ENCODE data around the gene EEF1A1. TPM values are rescaled to one million over a fixed set of nuclear protein-coding genes. Genes with fewer than 3 reads are reported as not detected.
"Not testable (repeated sequence)": the region's sequence is repeated elsewhere in the genome, so short reads cannot be mapped to it uniquely, and the experiment has no call there.

The EEF1A1 gene
- total RNA-seq (2014; rRNA removed; shearing (Covaris generic)), result 13,436 and 14,561 TPM in 2 replicates
- polyA plus RNA-seq (2016; fragmentation: Nextera tagmentation; extraction: Ambion mirVana), result 3,887 and 3,918 TPM in 2 replicates

DNA sequence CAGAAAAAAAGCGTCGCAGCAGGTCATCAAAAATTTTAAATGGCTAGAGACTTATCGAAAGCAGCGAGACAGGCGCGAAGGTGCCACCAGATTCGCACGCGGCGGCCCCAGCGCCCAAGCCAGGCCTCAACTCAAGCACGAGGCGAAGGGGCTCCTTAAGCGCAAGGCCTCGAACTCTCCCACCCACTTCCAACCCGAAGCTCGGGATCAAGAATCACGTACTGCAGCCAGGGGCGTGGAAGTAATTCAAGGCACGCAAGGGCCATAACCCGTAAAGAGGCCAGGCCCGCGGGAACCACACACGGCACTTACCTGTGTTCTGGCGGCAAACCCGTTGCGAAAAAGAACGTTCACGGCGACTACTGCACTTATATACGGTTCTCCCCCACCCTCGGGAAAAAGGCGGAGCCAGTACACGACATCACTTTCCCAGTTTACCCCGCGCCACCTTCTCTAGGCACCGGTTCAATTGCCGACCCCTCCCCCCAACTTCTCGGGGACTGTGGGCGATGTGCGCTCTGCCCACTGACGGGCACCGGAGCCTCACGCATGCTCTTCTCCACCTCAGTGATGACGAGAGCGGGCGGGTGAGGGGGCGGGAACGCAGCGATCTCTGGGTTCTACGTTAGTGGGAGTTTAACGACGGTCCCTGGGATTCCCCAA, at the start of gene EEF1A1:
Gene EEF1A1, minus strand, starts transcription at position 345 of the 663 bp plus-strand sequence. CDS start 1,006 bp downstream, outside the sequence.
- WGBS, 2 experiments (ENCODE audit: low coverage in 1 of 2, low lambda C conversion rate in 2 of 2, missing lambda C conversion rate in 2 of 2), result 1% methylated on average over 35 to 53 of the region's 53 CpGs
- no peak for TF ChIP-seq EZH2 (IDR thresholded peaks at IDR 0.05; ENCODE audit: insufficient read depth, poor library complexity, severe bottlenecking)
- no peak for TF ChIP-seq EZH2phosphoT487 (IDR thresholded peaks at IDR 0.05; ENCODE audit: insufficient read depth, low read depth)
- in situ Hi-C loops (cut with MboI), result loop anchor here (25.0 kb wide), 1 partner anchor 91 kb away; no protein-coding TSS in a partner anchor

DNA sequence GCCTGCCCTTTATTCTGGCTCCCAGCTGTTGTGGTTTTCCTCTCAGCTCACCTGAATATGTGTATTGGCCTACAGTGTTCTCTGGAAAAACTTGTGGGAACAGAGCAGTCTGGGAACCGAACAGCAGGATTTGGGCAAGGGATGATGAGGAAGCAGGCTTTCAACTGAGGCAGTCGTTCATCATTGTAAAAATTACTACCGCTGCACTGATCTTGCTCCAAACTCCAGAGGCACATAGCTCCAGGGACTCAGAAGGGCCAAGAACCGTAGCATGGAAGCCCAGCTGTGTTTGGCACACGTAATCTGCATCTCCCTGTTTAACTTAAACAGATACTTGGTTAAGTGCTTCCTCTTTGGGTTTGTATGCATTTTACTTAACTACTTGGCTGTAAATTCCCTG, 48.3 kb upstream of the EEF1A1 start:
- in situ Hi-C loops (cut with MboI), result no loop called here
- Histone ChIP-seq H3K4me1 (ENCODE audit: insufficient read depth) (peaks cover 18% of the 10 kb centered on the region), H3K9ac (no peak overlapping the region), H3K79me2 (ENCODE audit: insufficient read depth) (no peaks in the 10 kb centered on the region), H3F3A (ENCODE audit: insufficient read depth) (peaks cover 17% of the 10 kb centered on the region), H3K9me3 (ENCODE audit: low read depth) (no peaks in the 10 kb centered on the region), H3K4me3 (no peak overlapping the region), H3K27ac (no peak overlapping the region), H4K20me1 (ENCODE audit: insufficient read depth) (no peaks in the 10 kb centered on the region), H3K4me2 (ENCODE audit: unreplicated experiment) (no peak overlapping the region), H3K27me3 (replicated peaks; ENCODE audit: insufficient read depth) (no peaks in the 10 kb centered on the region), H3K9me2 (ENCODE audit: insufficient read depth) (no peaks in the 10 kb centered on the region), H3K36me3 (ENCODE audit: low read depth) (no peaks in the 10 kb centered on the region), H2AFZ (no peak overlapping the region)
- no peak for TF ChIP-seq EZH2 (IDR thresholded peaks at IDR 0.05; ENCODE audit: insufficient read depth, poor library complexity, severe bottlenecking)
- TF ChIP-seq EZH2phosphoT487 (IDR thresholded peaks at IDR 0.05; ENCODE audit: insufficient read depth, low read depth), result no peak
- DNase-seq, result no peak
- 44 to 51% methylated on average over 5 of the region's 5 CpGs for WGBS, 2 experiments (ENCODE audit: low coverage in 1 of 2, low lambda C conversion rate in 2 of 2, missing lambda C conversion rate in 2 of 2)

More for the DNA sequence above, at the start of gene EEF1A1:
- Histone ChIP-seq H3K4me1 (ENCODE audit: insufficient read depth) (peaks cover 45% of the 10 kb centered on the region), H3K9me2 (ENCODE audit: insufficient read depth) (no peaks in the 10 kb centered on the region), H3K4me3 (peak within 1 kb of the TSS; percentile 97), H4K20me1 (ENCODE audit: insufficient read depth) (peaks cover 21% of the 10 kb centered on the region), H3K9me3 (ENCODE audit: low read depth) (no peaks in the 10 kb centered on the region), H2AFZ (peak within 1 kb of the TSS; percentile 75), H3K4me2 (ENCODE audit: unreplicated experiment) (peak within 1 kb of the TSS; percentile 99), H3F3A (ENCODE audit: insufficient read depth) (peaks cover 74% of the 10 kb centered on the region), H3K36me3 (ENCODE audit: low read depth) (peaks cover 44% of the 10 kb centered on the region), H3K9ac (peak within 1 kb of the TSS; percentile 100), H3K27me3 (replicated peaks; ENCODE audit: insufficient read depth) (no peaks in the 10 kb centered on the region), H3K79me2 (ENCODE audit: insufficient read depth) (peaks cover 62% of the 10 kb centered on the region), H3K27ac (peak within 1 kb of the TSS; percentile 100)
- DNase-seq, result peak; percentile 100

DNA sequence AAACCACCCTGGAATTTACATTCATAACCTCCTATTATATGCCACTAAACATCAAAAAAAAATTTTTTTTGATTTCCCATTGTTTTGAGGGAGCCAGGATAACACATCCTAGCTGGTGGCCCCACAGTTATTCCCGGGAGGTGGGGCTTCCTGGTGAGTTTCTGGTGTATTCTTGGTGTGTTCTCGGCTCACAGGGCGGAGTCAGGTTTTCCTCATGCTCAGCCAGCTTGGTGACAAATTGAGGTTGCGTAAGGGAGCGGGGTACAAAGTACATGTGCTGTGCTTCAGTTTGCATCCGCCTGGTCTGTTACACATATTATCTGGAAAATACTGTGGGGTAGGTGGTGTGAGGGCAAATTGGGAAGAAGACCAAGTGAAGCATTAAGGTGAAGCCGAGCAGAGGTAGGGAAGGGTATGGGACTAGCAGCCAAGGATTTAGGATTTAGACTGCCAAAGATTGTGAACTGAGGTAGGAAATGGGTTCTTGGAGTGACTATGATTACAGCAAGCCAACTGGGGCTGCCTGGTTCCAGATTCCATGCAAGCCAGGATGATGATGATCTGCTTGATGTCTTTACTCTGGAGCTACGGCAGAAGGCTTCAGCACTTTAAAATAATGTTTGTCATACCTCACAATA, 46.2 kb upstream of the EEF1A1 start:
- no peaks in the 10 kb centered on the region for H4K20me1 ChIP-seq (ENCODE audit: insufficient read depth)
- no peaks in the 10 kb centered on the region for H3K36me3 ChIP-seq (ENCODE audit: low read depth)
- DNase-seq, result peak; percentile 95
- in situ Hi-C loops (cut with MboI), result no loop called here
- peak overlapping the region; percentile 49 for H3K4me2 ChIP-seq (ENCODE audit: unreplicated experiment)
- peaks cover 17% of the 10 kb centered on the region for H3F3A ChIP-seq (ENCODE audit: insufficient read depth)
- peak overlapping the region; percentile 45 for H3K9ac ChIP-seq
- H3K27me3 ChIP-seq (replicated peaks; ENCODE audit: insufficient read depth), result no peaks in the 10 kb centered on the region
- H3K27ac ChIP-seq, result peak overlapping the region; percentile 75
- peaks cover 18% of the 10 kb centered on the region for H3K4me1 ChIP-seq (ENCODE audit: insufficient read depth)
- no peak for TF ChIP-seq EZH2 (IDR thresholded peaks at IDR 0.05; ENCODE audit: insufficient read depth, poor library complexity, severe bottlenecking)
- TF ChIP-seq EZH2phosphoT487 (IDR thresholded peaks at IDR 0.05; ENCODE audit: insufficient read depth, low read depth), result no peak
- peak overlapping the region; percentile 40 for H3K4me3 ChIP-seq
- no peaks in the 10 kb centered on the region for H3K79me2 ChIP-seq (ENCODE audit: insufficient read depth)
- H2AFZ ChIP-seq, result peak overlapping the region; percentile 66
- 3 to 4% methylated on average over 8 of the region's 8 CpGs for WGBS, 2 experiments (ENCODE audit: low coverage in 1 of 2, low lambda C conversion rate in 2 of 2, missing lambda C conversion rate in 2 of 2)
- no peaks in the 10 kb centered on the region for H3K9me3 ChIP-seq (ENCODE audit: low read depth)
- H3K9me2 ChIP-seq (ENCODE audit: insufficient read depth), result no peaks in the 10 kb centered on the region

DNA sequence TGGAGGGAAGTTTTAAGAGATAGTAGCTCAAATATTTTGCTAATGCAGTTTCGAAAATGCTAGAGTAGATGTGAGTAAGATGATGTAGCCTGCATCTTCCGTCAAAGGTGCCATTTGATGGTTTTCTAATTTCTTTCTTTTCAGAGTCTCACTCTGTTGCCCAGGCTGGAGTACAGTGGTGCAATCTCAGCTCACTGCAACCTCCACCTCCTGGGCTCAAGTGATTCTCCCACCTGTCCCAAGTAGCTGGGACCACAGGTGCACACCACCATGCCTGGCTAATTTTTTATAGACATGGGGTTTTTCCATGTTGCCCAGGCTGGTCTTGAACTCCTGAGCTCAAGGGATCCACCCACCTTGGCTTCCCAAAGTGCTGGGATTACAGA, 45.6 kb upstream of the EEF1A1 start:
- H3K4me1 ChIP-seq (ENCODE audit: insufficient read depth), result peaks cover 18% of the 10 kb centered on the region
- peaks cover 17% of the 10 kb centered on the region for H3F3A ChIP-seq (ENCODE audit: insufficient read depth)
- H3K27me3 ChIP-seq (replicated peaks; ENCODE audit: insufficient read depth); H3K9me3 ChIP-seq (ENCODE audit: low read depth); DNase-seq; in situ Hi-C loops (cut with MboI); H4K20me1 ChIP-seq (ENCODE audit: insufficient read depth); H3K36me3 ChIP-seq (ENCODE audit: low read depth); H3K9me2 ChIP-seq (ENCODE audit: insufficient read depth); H3K79me2 ChIP-seq (ENCODE audit: insufficient read depth): not testable (repeated sequence)
- 84 to 86% methylated on average over 2 of the region's 2 CpGs for WGBS, 2 experiments (ENCODE audit: low coverage in 1 of 2, low lambda C conversion rate in 2 of 2, missing lambda C conversion rate in 2 of 2)
- H3K9ac ChIP-seq, result peak overlapping the region; percentile 45; the same call in 1 of the 2 replicates
- peak overlapping the region; percentile 49 for H3K4me2 ChIP-seq (ENCODE audit: unreplicated experiment)
- H3K4me3 ChIP-seq, result peak overlapping the region; percentile 40
- peak overlapping the region; percentile 66 for H2AFZ ChIP-seq
- peak overlapping the region; percentile 75 for H3K27ac ChIP-seq
